ENCODE results near the gene ADCY10. TPM values are rescaled to one million over a fixed set of nuclear protein-coding genes. Genes with fewer than 3 reads are reported as not detected.

The ADCY10 gene
- total RNA-seq, 1 experiment from 2014 or later: 0.20 TPM

GRCh38 chr1:167821969-167822685, 91.8 kb downstream of the ADCY10 start:
- Histone ChIP-seq H2BK15ac (ENCODE audit: low read depth, low read length) (no peak overlapping the region; the same call in 1 of the 2 replicates), H2BK5ac (ENCODE audit: insufficient read length, low read length) (no peak overlapping the region), H4K5ac (ENCODE audit: insufficient read length, low read depth, low read length) (no peak overlapping the region), H2AK5ac (ENCODE audit: insufficient read length, low read length) (no peak overlapping the region), H3K27me3 (ENCODE audit: insufficient read depth, low read length) (no peaks in the 10 kb centered on the region), H3K23ac (ENCODE audit: insufficient read length, low read depth, low read length) (no peak overlapping the region), H4K91ac (ENCODE audit: insufficient read length, low read depth, low read length) (no peak overlapping the region), H3K79me2 (ENCODE audit: insufficient read depth, low read length) (no peaks in the 10 kb centered on the region), H4K20me1 (ENCODE audit: control insufficient read depth, insufficient read depth, insufficient read length) (no peaks in the 10 kb centered on the region), H3K14ac (ENCODE audit: insufficient read depth, low read length) (no peak overlapping the region), H3K4ac (ENCODE audit: low read depth, low read length) (no peak overlapping the region), H3K4me2 (ENCODE audit: insufficient read depth, insufficient read length, low read length) (no peak overlapping the region), H3K79me1 (ENCODE audit: insufficient read depth, low read depth, low read length, poor library complexity, severe bottlenecking) (no peaks in the 10 kb centered on the region), H3K4me1 (ENCODE audit: insufficient read depth, low read length) (peaks cover 6% of the 10 kb centered on the region; the same call in 1 of the 2 replicates), H2BK12ac (ENCODE audit: insufficient read length, low read depth, low read length) (no peak overlapping the region), H3K56ac (ENCODE audit: insufficient read length, low read depth, low read length) (no peak overlapping the region), H3K9ac (ENCODE audit: extremely low read depth, insufficient read length, low read length) (no peak overlapping the region), H4K8ac (replicated peaks; ENCODE audit: insufficient read length, low read depth, low read length) (no peak overlapping the region), H2AFZ (ENCODE audit: low read length) (no peak overlapping the region), H2BK120ac (ENCODE audit: low read depth, low read length, poor library complexity, severe bottlenecking) (no peak overlapping the region), H3K27ac (ENCODE audit: insufficient read length, low read depth, low read length) (no peak overlapping the region), H3K18ac (ENCODE audit: insufficient read length, low read depth, low read length) (no peak overlapping the region), H3K9me3 (ENCODE audit: control insufficient read depth, low read depth, low read length) (no peaks in the 10 kb centered on the region), H2BK20ac (ENCODE audit: low read depth, low read length, poor library complexity, severe bottlenecking) (no peak overlapping the region), H3T11ph (ENCODE audit: low read length) (no peak overlapping the region), H3K23me2 (ENCODE audit: insufficient read length, low read depth, low read length, poor library complexity, severe bottlenecking) (no peaks in the 10 kb centered on the region)
- Mint-ChIP-seq H3K36me3 (ENCODE audit: insufficient read depth in 1 of 3, low read depth in 3 of 3) (peaks cover 0 to 5% (median 1%) of the 10 kb centered on the region in 3 experiments; a peak in 1 of 7 replicates), H3K4me1 (peaks cover 25% of the 10 kb centered on the region in 2 experiments), H3K27me3 (ENCODE audit: low read depth) (0 out of 2 replicates have a peak, but pooled peaks cover 2% of the 10 kb centered on the region), H3K27ac (no peak overlapping the region), H3K9me3 (peaks cover 0 to 3% of the 10 kb centered on the region in 2 experiments; a peak in 1 of 5 replicates), H3K4me3 (no peak overlapping the region)
- no peak for DNase-seq
- WGBS (ENCODE audit: extremely low coverage, insufficient read length, low lambda C conversion rate): no CpG with 5 or more reads among the region's 4 CpGs
- TF ChIP-seq CTCF (conservative IDR thresholded peaks at IDR 0.05): no peak

All from H9 (cell line).